Esophagus muscularis mucosa (tissue), 4 donors: Measurements from ENCODE around the gene RGS1.

ENCODE experiments used
- EP300 ChIP-seq: sonication (generic); formaldehyde crosslinking; IDR thresholded peaks from one replicate; pipeline ENCODE4 v1.6.1; 2017; ENCODE audit warnings: antibody characterized with exemption
- POLR2A ChIP-seq: fragments of 450-650 bp; IDR thresholded peaks from one replicate; pipeline ENCODE4 v1.6.1; 2017; ENCODE audit warnings: antibody characterized with exemption, moderate library complexity, mild to moderate bottlenecking, low read depth
- POLR2AphosphoS5 ChIP-seq, 2 donors: sonication (generic); formaldehyde crosslinking; IDR thresholded peaks; one replicate each; pipeline ENCODE4 v1.6.1; 2017; ENCODE audit warnings: antibody characterized with exemption in 2 of 2
- TF ChIP-seq, protein P1 (sequence below), 3 experiments: fragments of 200-600 bp in 2 of 3; fragments of 450-650 bp in 1 of 3; sonication (generic) in 2 of 3; IDR thresholded peaks; one replicate each; pipeline ENCODE4 v1.5.1; 2017 to 2019; ENCODE audit warnings: antibody characterized with exemption in 3 of 3, mild to moderate bottlenecking in 2 of 3, moderate library complexity in 1 of 3

DNA sequence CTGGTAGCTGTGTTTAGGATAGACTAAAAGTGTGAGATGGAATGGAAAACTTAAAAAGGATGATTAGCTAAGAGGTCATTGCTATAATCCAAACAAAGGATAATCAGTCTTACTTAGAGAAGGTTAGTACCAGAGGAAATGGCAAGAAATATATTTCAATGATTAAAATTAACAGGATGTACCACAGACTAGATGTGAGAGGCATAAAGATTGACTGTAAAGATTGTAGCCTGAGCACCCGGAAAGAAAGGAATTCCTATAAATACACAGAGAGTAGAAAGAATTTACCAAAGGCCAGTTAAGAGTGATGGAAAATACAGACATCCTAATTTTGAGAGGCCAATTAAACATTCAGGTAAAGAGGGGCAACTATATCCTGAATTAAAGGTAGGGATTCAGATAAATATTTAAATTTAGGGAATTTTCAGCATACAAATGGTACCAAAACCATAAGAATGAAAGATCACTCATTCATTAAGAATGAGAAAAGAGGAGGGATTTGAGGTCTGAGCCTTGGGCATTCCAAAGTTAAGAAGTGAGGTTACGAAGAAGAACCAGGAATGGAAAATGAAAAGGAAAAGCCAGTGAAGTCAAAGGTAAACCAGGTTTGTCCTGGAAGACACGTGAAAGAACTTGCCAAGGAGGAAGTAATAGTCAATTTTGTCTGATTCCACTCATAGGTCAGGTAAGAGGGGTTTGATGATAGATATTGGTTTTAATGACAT, 46.4 kb upstream of the RGS1 start:
- TF ChIP-seq, protein P1, sequence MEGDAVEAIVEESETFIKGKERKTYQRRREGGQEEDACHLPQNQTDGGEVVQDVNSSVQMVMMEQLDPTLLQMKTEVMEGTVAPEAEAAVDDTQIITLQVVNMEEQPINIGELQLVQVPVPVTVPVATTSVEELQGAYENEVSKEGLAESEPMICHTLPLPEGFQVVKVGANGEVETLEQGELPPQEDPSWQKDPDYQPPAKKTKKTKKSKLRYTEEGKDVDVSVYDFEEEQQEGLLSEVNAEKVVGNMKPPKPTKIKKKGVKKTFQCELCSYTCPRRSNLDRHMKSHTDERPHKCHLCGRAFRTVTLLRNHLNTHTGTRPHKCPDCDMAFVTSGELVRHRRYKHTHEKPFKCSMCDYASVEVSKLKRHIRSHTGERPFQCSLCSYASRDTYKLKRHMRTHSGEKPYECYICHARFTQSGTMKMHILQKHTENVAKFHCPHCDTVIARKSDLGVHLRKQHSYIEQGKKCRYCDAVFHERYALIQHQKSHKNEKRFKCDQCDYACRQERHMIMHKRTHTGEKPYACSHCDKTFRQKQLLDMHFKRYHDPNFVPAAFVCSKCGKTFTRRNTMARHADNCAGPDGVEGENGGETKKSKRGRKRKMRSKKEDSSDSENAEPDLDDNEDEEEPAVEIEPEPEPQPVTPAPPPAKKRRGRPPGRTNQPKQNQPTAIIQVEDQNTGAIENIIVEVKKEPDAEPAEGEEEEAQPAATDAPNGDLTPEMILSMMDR (IDR thresholded peaks at IDR 0.05), result no peak
- TF ChIP-seq POLR2AphosphoS5 (IDR thresholded peaks at IDR 0.05) (no peak), POLR2A (no peak), EP300 (no peak)
